ENCODE data around the gene G3BP2.
"Not testable (repeated sequence)": the region's sequence is repeated elsewhere in the genome, so short reads cannot be mapped to it uniquely, and the experiment has no call there.

Gene G3BP2

GRCh38 chr4:75702919-75703411, 29.8 kb upstream of the G3BP2 start:
- Mint-ChIP-seq H3K4me1 (peaks cover 4% of the 10 kb centered on the region), H3K27ac (peak overlapping the region; percentile 84 to 95 (median 93)), H3K36me3 (ENCODE audit: low read depth) (peaks cover 10% of the 10 kb centered on the region), H3K27me3 (ENCODE audit: low read depth) (no peaks in the 10 kb centered on the region), H3K4me3 (no peak overlapping the region), H3K9me3 (no peaks in the 10 kb centered on the region)
- TF ChIP-seq CTCF (IDR thresholded peaks at IDR 0.05; ENCODE audit: unreplicated experiment in 3 of 3), result no peak

- Mint-ChIP-seq H3K4me3 (no peak overlapping the region), H3K36me3 (ENCODE audit: low read depth) (peaks cover 5% of the 10 kb centered on the region), H3K9me3 (no peaks in the 10 kb centered on the region), H3K4me1 (peaks cover 9% of the 10 kb centered on the region), H3K27ac (no peak overlapping the region), H3K27me3 (ENCODE audit: low read depth) (no peaks in the 10 kb centered on the region)
- no peak for TF ChIP-seq CTCF (IDR thresholded peaks at IDR 0.05; ENCODE audit: unreplicated experiment in 3 of 3)
Observed at GRCh38 chr4:75699299-75699698, 26.1 kb upstream of the G3BP2 start.

- Mint-ChIP-seq H3K4me1 (peaks cover 9% of the 10 kb centered on the region), H3K36me3 (ENCODE audit: low read depth) (peaks cover 9% of the 10 kb centered on the region), H3K9me3 (no peaks in the 10 kb centered on the region), H3K27ac (no peak overlapping the region), H3K4me3 (no peak overlapping the region), H3K27me3 (ENCODE audit: low read depth) (no peaks in the 10 kb centered on the region)
- no peak for TF ChIP-seq CTCF (IDR thresholded peaks at IDR 0.05; ENCODE audit: unreplicated experiment in 3 of 3)
Observed at GRCh38 chr4:75698963-75699228, 25.7 kb upstream of the G3BP2 start.

GRCh38 chr4:75698162-75698962, 25.2 kb upstream of the G3BP2 start:
- peaks cover 11% of the 10 kb centered on the region for H3K36me3 Mint-ChIP-seq (ENCODE audit: low read depth)
- H3K4me3 Mint-ChIP-seq, result no peak overlapping the region
- peaks cover 9% of the 10 kb centered on the region for H3K4me1 Mint-ChIP-seq
- H3K9me3 Mint-ChIP-seq, result no peaks in the 10 kb centered on the region
- no peak overlapping the region for H3K27ac Mint-ChIP-seq
- TF ChIP-seq CTCF (IDR thresholded peaks at IDR 0.05; ENCODE audit: unreplicated experiment in 3 of 3), result no peak
- H3K27me3 Mint-ChIP-seq (ENCODE audit: low read depth), result no peaks in the 10 kb centered on the region

- Mint-ChIP-seq H3K4me3 (no peak overlapping the region), H3K9me3 (no peaks in the 10 kb centered on the region), H3K27ac (peak overlapping the region in 1 of 3 experiments; percentile 23), H3K36me3 (ENCODE audit: low read depth) (peaks cover 16% of the 10 kb centered on the region), H3K4me1 (peaks cover 9% of the 10 kb centered on the region), H3K27me3 (ENCODE audit: low read depth) (no peaks in the 10 kb centered on the region)
- no peak for TF ChIP-seq CTCF (IDR thresholded peaks at IDR 0.05; ENCODE audit: unreplicated experiment in 3 of 3)
Observed at GRCh38 chr4:75696581-75696980, 23.4 kb upstream of the G3BP2 start.

- Mint-ChIP-seq H3K27ac (peak overlapping the region in 1 of 3 experiments; percentile 23), H3K4me1 (peaks cover 9% of the 10 kb centered on the region), H3K27me3 (ENCODE audit: low read depth) (no peaks in the 10 kb centered on the region), H3K9me3 (no peaks in the 10 kb centered on the region), H3K4me3 (no peak overlapping the region), H3K36me3 (ENCODE audit: low read depth) (peaks cover 18% of the 10 kb centered on the region)
- TF ChIP-seq CTCF (IDR thresholded peaks at IDR 0.05; ENCODE audit: unreplicated experiment in 3 of 3), result no peak
Observed at GRCh38 chr4:75696071-75696470, 22.9 kb upstream of the G3BP2 start.

- not testable (repeated sequence) for H3K4me1 Mint-ChIP-seq; H3K9me3 Mint-ChIP-seq; H3K4me3 Mint-ChIP-seq; H3K27me3 Mint-ChIP-seq (ENCODE audit: low read depth); H3K27ac Mint-ChIP-seq
- H3K36me3 Mint-ChIP-seq (ENCODE audit: low read depth), result peaks cover 38% of the 10 kb centered on the region
Observed at GRCh38 chr4:75692066-75692465, 18.9 kb upstream of the G3BP2 start.

- not testable (repeated sequence) for H3K4me1 Mint-ChIP-seq; H3K4me3 Mint-ChIP-seq; H3K9me3 Mint-ChIP-seq; H3K27ac Mint-ChIP-seq; H3K27me3 Mint-ChIP-seq (ENCODE audit: low read depth)
- H3K36me3 Mint-ChIP-seq (ENCODE audit: low read depth), result peaks cover 31% of the 10 kb centered on the region
Observed at GRCh38 chr4:75687125-75687524, 13.9 kb upstream of the G3BP2 start.
